Glomerular visceral epithelial cell (primary cell): ENCODE data around the gene MLN.

Experiments used
- DNase-seq: peaks from one replicate; pipeline ENCODE4 v3.0.0-alpha.2; 2016; ENCODE audit errors: extremely low spot score

MLN gene

DNA sequence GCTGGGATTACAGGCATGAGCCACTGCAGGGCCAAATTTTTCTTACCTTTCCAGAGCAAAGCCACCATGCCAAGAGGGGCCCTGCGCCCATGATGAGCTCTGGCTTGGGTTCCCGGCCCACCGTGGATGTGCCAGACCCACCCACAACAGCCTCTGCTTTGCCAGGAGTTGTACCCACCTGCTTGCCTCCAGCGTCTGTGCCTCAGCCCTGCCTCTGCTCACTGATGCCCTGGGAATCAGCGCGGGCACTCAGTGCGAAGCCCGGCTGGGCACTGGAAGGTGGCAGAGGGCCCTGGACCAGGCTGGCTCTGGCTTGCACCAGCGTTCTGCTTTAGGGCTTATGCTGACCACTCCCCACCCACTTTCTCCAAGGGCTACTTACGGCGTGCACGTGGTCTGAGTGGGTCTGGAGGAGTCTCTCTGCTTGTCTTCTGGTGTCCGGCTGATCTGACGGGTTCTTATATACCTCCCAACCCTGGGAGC is at the start of gene MLN:
Gene MLN, minus strand, starts transcription at position 433 of the 483 bp plus-strand sequence. CDS start 2,840 bp downstream, outside the sequence.
- no peak for DNase-seq

GRCh38 chr6:33853026-33853425 is 49.2 kb upstream of the MLN start:
- DNase-seq = no peak

GRCh38 chr6:33851959-33852358 is 48.2 kb upstream of the MLN start:
- no peak for DNase-seq

DNA sequence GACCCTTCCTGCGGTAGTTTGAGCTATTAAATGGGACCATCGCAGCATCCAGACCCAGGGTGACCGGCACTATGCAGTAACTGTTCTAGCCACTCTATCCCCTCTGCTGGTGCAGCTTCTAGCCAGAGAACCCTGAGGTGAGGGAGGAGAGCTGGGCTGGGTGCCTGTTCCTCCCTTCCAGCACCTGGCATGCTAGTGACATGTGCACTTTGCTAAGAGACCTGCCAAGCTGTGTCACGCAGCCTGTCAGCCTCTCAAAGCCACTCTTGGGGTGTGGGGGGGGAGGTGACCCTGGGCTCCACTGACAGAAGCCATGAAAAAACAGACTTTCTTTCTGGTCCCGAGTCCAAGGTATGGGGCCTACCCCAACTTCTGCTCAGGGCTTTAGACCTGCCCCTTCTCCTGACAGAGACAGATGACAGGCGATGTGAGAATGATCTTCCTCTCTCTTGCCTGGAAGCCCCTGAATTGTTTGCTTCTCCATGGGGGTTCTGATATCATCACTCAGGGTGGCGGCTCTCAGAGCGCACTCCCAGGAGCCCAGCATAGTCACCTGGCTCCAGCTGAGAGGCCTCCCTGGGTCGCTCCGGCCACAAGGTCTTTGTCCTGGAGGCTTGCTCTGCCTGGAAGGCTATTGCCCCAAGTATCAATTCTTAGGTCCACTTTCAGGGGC is 47.2 kb upstream of the MLN start:
- no peak for DNase-seq

GRCh38 chr6:33850296-33850695 is 46.5 kb upstream of the MLN start:
- DNase-seq = no peak

DNA sequence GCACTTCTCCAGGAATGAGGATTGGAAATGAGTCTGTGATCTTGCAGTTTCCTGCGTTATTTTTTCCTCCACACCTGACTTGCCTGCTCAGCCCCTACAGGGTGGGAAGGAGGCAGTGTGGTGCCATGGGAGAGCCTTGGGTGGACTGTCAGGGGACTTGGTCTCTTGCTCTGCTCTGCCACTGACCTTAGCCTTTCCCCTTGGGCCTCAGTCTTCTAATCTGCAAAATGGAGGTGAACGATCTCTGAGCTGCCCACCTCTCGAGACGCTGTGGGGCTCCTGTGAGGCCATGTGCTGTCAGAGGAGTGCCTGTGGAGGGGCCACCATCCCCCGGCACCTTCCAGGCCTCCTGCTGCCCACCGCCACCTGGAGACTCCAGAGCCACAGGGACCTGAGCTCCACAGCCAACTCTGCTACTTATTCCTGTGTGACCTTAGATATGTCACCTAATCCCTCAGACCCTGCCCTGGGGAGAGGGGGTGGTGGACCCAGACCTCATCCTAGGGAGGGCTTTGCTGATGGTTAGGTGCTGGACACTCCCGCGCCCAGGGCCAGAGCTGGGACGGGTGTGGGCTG is 45.8 kb upstream of the MLN start:
- no peak for DNase-seq

DNA sequence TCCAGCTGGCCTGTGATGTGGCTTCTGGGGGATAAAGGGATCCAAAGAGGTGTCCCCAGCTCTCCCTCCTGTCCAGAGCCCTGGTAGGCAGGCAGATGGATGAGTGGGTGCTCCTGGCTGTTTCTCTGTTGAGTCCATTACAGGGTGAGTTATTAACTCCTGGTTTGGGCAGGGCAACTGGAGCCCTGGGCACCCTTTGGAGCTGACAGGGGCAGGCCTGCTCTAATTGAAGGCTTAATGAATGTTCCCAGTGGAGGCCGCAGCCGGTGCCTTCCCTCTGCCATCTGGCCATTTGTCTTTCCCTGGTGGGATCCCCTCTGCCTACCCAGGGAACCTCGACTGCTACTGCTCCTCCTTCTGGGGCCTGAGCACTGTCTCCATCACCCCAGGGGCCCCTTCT is 44.7 kb upstream of the MLN start:
- DNase-seq = no peak

GRCh38 chr6:33847867-33848266 is 44.1 kb upstream of the MLN start:
- no peak for DNase-seq

GRCh38 chr6:33847078-33847477 is 43.3 kb upstream of the MLN start:
- DNase-seq = no peak

DNA sequence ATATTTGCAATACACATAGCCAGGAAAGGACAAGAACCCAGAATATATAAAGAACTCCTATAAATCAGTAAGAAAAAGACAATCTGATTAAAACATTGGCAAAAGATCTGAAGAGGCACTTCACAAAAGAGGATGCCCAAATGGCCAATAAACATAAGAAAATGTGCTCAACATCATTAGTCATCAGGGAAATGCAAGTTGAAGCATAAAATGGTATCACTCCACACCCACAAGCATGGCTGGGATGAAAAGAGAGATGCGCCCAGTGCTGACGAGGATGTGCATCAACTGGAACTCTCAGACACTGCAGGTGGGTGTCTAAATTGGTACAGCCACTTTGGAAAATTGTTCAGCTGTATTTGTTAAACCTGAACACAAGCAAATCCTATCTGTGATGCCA is 42.4 kb upstream of the MLN start:
- DNase-seq = no peak

GRCh38 chr6:33845031-33845745 is 41.4 kb upstream of the MLN start:
- no peak for DNase-seq

DNA sequence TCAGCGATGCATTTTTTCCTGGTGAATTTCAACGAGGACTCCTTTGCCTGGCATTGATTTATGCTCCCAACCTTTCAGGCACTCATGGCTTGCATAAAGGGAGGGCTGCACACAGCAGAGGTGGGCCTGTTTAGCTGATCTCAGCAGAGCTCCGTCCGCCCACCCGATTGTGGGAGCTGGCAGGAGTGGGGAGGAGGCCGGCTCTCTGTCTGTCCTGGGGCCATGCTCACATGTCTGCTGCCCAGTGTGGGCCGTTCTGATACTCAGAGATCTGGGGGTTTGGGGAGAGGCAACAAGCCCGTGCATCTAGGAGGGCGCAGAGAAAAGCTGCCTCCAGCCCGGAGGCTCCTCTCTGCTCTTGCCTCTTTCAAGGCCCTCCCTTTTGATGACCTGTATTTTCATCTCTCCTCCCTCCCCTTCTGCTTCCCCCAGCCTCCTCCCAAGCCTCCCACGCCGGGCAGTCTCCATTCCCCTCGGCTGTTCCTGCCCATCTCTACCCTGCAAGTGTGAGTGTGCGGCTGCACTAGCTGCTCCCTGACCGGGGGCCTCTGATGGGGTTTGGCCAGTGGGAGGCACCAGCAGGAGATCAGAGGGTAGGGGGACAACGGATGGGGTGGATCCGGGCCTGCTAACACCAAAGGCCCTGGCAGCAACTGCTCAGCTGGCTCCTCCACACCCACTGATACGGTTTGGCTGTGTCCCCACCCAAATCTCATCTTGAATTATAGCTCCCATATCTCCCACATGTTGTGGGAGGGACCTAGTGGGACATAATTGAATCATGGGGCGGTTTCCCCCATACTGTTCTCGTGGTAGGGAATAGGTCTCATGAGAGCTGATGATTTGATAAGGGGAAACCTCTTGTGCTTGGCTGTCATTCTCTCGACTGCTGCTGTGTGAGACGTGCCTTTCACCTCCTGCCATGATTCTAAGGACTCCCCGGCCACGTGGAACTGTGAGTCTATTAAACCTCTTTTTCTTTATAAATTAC is 39.6 kb upstream of the MLN start:
- DNase-seq = no peak

DNA sequence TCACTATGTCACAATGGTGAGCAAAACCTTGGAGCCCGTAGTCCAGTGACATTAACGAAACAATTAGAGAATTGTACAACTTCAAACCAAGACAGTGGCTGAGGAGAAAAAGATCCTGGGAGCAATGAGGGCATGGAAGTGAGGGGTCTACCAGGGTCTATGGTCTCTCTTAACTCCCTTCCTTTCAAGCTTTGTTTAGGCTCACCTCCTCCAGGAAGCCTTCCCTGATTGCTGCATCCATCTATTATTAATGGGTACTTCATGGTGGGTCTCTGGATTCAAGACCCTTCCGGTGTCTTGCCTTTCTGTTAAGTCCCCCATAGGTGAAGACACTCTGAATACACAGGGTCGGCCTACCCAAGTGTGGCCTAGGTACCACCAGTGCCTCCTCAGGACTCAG is 38.1 kb upstream of the MLN start:
- no peak for DNase-seq

- DNase-seq = no peak
These were observed 37.3 kb upstream of the MLN start for GRCh38 chr6:33841070-33841469.

DNA sequence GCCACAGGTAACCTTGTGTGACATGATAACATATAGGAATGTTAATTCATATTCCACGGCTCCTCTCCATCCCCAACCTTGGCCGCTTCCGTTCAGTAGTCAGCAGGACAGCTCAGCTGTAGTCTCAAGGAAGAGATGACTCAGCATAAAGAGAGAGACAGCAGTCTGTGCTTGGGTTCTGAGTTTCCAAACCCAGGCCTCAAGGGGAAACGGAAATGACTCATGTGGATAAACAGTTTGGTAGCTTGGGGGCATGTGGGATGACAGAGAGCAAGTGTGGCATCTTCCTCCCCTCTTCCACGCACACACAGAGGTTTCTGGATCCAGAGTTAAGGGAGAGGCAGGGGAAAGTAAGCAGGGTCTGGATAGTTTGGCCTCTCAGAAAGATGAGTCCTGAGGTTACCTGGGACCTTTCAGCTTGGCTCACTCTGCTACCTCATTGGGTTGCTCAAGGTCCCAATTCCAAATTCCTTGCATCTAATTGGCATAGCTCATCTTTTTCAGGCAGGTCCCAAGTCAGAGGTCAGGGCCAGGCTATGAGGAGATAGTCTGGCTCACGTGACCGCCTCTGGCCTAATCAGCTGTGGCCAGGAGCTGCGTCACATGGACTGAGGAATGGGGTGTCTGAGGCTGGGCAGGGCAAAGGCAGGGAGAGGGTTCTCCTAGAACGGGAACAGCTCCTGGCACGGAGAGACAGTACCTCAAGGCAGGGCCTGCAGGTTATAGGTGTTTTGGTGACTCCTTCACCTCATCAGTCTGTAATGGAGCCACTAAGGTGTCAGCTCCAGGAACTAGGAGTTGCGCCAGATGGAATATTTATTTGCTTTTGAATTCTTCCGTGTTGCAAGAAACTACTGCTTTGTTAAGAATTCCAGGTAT is 36.5 kb upstream of the MLN start:
- DNase-seq = peak; percentile 91

GRCh38 chr6:33839399-33840047 is 35.7 kb upstream of the MLN start:
- DNase-seq = no peak

- no peak for DNase-seq
These were observed 35.2 kb upstream of the MLN start for GRCh38 chr6:33838983-33839382.

- DNase-seq = peak; percentile 59
These were observed 34.3 kb upstream of the MLN start for GRCh38 chr6:33837971-33838665.

GRCh38 chr6:33836806-33837469 is 33.1 kb upstream of the MLN start:
- DNase-seq = no peak
